ENCODE results near the gene SRGAP3.

- no peak for TF ChIP-seq CTCF (IDR thresholded peaks at IDR 0.05)
- TF ChIP-seq POLR2A (IDR thresholded peaks at IDR 0.05) = no peak
Measured at GRCh38 chr3:9022305-9023225, 226.9 kb downstream of the SRGAP3 start.

All from lower leg skin (tissue), 3 donors.